ENCODE results near the gene BAD. TPM values are rescaled to one million over a fixed set of nuclear protein-coding genes. Genes with fewer than 3 reads are reported as not detected.

Gene BAD
- polyA plus RNA-seq, 2 of the 4 experiments (the other 2 are of a cell fraction), result 33.7 to 68.4 TPM

GRCh38 chr11:64232967-64233315, 51.5 kb downstream of the BAD start:
- H3K4me1 ChIP-seq, result peaks cover 40% of the 10 kb centered on the region
- FAIRE-seq (no peak), DNase-seq (ENCODE audit: low read depth in 1 of 2, low spot score in 1 of 2) (no peak), ATAC-seq (no peak)
- no peak overlapping the region for H3K4me3 ChIP-seq
- POLR2A ChIA-PET, result interaction anchor here (1.0 to 1.1 kb wide), 2 partner anchors 8 to 49 kb away, joined by 3 to 6 read pairs; partner anchors contain the start of gene FKBP2
- H3K9me3 ChIP-seq, result no peaks in the 10 kb centered on the region
- 87% methylated on average over 8 of the region's 8 CpGs for WGBS (ENCODE audit: missing lambda C conversion rate)
- TF ChIP-seq SMC3 (IDR thresholded peaks at IDR 0.05), result no peak
- TF ChIP-seq RFX5 (IDR thresholded peaks at IDR 0.05), result no peak
- TF ChIP-seq HOXB13 (CRISPR knock-in tag; IDR thresholded peaks at IDR 0.05; ENCODE audit: low read depth), result no peak
- no peak for TF ChIP-seq JUN (IDR thresholded peaks at IDR 0.05)
- no peak for TF ChIP-seq HEYL (CRISPR knock-in tag; IDR thresholded peaks at IDR 0.05)
- TF ChIP-seq JUNB (IDR thresholded peaks at IDR 0.05), result no peak
- CTCF ChIA-PET, result interaction anchor here (0.9 to 2.8 kb wide), 9 partner anchors 8 to 121 kb away, joined by 3 to 14 read pairs (median 4); no protein-coding TSS in a partner anchor
- no peak overlapping the region for H3K27ac ChIP-seq
- no peak overlapping the region for H3K4me2 ChIP-seq

- WGBS (ENCODE audit: missing lambda C conversion rate), result 92% methylated on average over 15 of the region's 15 CpGs
- ChIA-PET CTCF (interaction anchor here (0.9 to 2.8 kb wide), 8 partner anchors 8 to 72 kb away, joined by 3 to 14 read pairs (median 8); no protein-coding TSS in a partner anchor), POLR2A (interaction anchor here (1.0 to 1.1 kb wide), 2 partner anchors 9 to 48 kb away, joined by 3 to 6 read pairs; partner anchors contain the start of gene FKBP2)
- Histone ChIP-seq H3K4me2 (no peak overlapping the region), H3K27ac (no peak overlapping the region), H3K4me3 (no peak overlapping the region), H3K9me3 (no peaks in the 10 kb centered on the region), H3K4me1 (peaks cover 40% of the 10 kb centered on the region)
- TF ChIP-seq MYC (IDR thresholded peaks at IDR 0.05; ENCODE audit: borderline replicate concordance, low read length) (no peak), FOSL2 (IDR thresholded peaks at IDR 0.05) (no peak), FOSL2 (CRISPR knock-in tag; IDR thresholded peaks at IDR 0.05) (no peak), EP300 (IDR thresholded peaks at IDR 0.05) (no peak), TP53 (CRISPR knock-in tag; IDR thresholded peaks at IDR 0.05) (no peak), NR3C1 (IDR thresholded peaks at IDR 0.05) (no peak), PBX3 (IDR thresholded peaks at IDR 0.05) (no peak), ELK1 (IDR thresholded peaks at IDR 0.05; ENCODE audit: low read depth, low read length) (no peak), MAFK (IDR thresholded peaks at IDR 0.05; ENCODE audit: partially characterized antibody) (no peak), SMC3 (IDR thresholded peaks at IDR 0.05) (no peak), RFX5 (IDR thresholded peaks at IDR 0.05) (no peak), TFCP2L1 (CRISPR knock-in tag; IDR thresholded peaks at IDR 0.05) (no peak), EHF (CRISPR knock-in tag; IDR thresholded peaks at IDR 0.05) (no peak), FOSB (CRISPR knock-in tag; IDR thresholded peaks at IDR 0.05) (no peak), HDAC2 (IDR thresholded peaks at IDR 0.05) (no peak), ZC3H11A (IDR thresholded peaks at IDR 0.05) (no peak), JUNB (IDR thresholded peaks at IDR 0.05) (no peak), RCOR1 (IDR thresholded peaks at IDR 0.05; ENCODE audit: low read depth, low read length) (no peak)
- no peak for DNase-seq (ENCODE audit: low read depth in 1 of 2, low spot score in 1 of 2)
- no peak for FAIRE-seq
- no peak for ATAC-seq
Measured at GRCh38 chr11:64232182-64232966, 52.1 kb downstream of the BAD start.

GRCh38 chr11:64231546-64231945, 52.9 kb downstream of the BAD start:
- Histone ChIP-seq H3K27ac (no peak overlapping the region; a peak in 1 of 6 replicates), H3K4me3 (no peak overlapping the region; the same call in 2 of the 3 replicates), H3K9me3 (no peaks in the 10 kb centered on the region), H3K4me1 (peaks cover 46% of the 10 kb centered on the region), H3K4me2 (peak overlapping the region; percentile 98)
- ChIA-PET CTCF (interaction anchor here (1.5 to 2.8 kb wide), 3 partner anchors 14 to 73 kb away, joined by 4 to 14 read pairs (median 4); no protein-coding TSS in a partner anchor), POLR2A (no interaction called here)
- WGBS (ENCODE audit: missing lambda C conversion rate), result 89% methylated on average over 7 of the region's 7 CpGs
- DNase-seq (ENCODE audit: low read depth in 1 of 2, low spot score in 1 of 2) (no peak), FAIRE-seq (no peak), ATAC-seq (no peak)
- TF ChIP-seq ZSCAN20 (CRISPR knock-in tag; IDR thresholded peaks at IDR 0.05) (no peak), CTCF (IDR thresholded peaks at IDR 0.05) (no peak), HES2 (IDR thresholded peaks at IDR 0.05) (no peak), HOXA7 (CRISPR knock-in tag; IDR thresholded peaks at IDR 0.05) (no peak), HOXB13 (CRISPR knock-in tag; IDR thresholded peaks at IDR 0.05; ENCODE audit: low read depth) (no peak), SMC3 (IDR thresholded peaks at IDR 0.05) (no peak), NR3C1 (IDR thresholded peaks at IDR 0.05) (no peak), RFX5 (IDR thresholded peaks at IDR 0.05) (no peak), KDM1A (IDR thresholded peaks at IDR 0.05; ENCODE audit: low read depth) (no peak)

Data from A549 (cell line).